Esophagus squamous epithelium (tissue), 4 donors: ENCODE results near the gene FRMD4A.

Experiments
- POLR2A ChIP-seq, 4 donors: fragments of 450-650 bp; IDR thresholded peaks; one replicate each; pipeline ENCODE4 v1.6.1; 2017; ENCODE audit warnings: antibody characterized with exemption in 4 of 4, mild to moderate bottlenecking in 4 of 4, moderate library complexity in 3 of 4
- TF ChIP-seq, protein P1 (sequence below), 6 experiments: fragments of 450-650 bp in 4 of 6; fragments of 200-600 bp in 2 of 6; sonication (generic) in 2 of 6; IDR thresholded peaks; one replicate each; pipeline ENCODE4 v1.5.1; 2016 to 2019; ENCODE audit warnings: antibody characterized with exemption in 6 of 6, mild to moderate bottlenecking in 4 of 6, moderate library complexity in 4 of 6

DNA sequence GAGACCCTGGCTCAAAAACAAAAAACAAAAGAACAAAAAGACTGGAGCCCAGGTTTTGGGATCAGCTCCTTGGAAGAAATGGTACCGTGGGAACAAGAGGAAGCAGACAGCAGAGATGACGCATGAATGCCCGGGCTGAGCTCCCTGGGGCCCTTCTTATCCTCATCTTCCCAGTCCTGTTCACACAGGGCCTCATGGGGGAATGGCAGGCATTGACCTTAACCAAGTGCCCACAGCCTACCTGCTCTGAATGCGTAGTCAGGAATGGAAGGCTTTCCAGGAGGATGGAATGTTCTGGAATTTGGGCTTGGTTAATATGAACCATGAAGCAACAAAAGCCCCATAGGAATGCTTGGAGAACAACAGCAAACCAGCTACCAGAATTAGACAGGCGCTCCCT is 589.3 kb downstream of the FRMD4A start:
- TF ChIP-seq POLR2A (IDR thresholded peaks at IDR 0.05) = no peak
- TF ChIP-seq, protein P1, sequence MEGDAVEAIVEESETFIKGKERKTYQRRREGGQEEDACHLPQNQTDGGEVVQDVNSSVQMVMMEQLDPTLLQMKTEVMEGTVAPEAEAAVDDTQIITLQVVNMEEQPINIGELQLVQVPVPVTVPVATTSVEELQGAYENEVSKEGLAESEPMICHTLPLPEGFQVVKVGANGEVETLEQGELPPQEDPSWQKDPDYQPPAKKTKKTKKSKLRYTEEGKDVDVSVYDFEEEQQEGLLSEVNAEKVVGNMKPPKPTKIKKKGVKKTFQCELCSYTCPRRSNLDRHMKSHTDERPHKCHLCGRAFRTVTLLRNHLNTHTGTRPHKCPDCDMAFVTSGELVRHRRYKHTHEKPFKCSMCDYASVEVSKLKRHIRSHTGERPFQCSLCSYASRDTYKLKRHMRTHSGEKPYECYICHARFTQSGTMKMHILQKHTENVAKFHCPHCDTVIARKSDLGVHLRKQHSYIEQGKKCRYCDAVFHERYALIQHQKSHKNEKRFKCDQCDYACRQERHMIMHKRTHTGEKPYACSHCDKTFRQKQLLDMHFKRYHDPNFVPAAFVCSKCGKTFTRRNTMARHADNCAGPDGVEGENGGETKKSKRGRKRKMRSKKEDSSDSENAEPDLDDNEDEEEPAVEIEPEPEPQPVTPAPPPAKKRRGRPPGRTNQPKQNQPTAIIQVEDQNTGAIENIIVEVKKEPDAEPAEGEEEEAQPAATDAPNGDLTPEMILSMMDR (IDR thresholded peaks at IDR 0.05) = no peak
